ENCODE results near the gene CABLES1.
"Not testable (repeated sequence)": the region's sequence is repeated elsewhere in the genome, so short reads cannot be mapped to it uniquely, and the experiment has no call there.

CABLES1 gene

GRCh38 chr18:23154030-23154429 lies 18.7 kb downstream of the CABLES1 start:
- no peak overlapping the region for H3K4me3 ChIP-seq (ENCODE audit: low read depth, low read length)

GRCh38 chr18:23154823-23155500 lies 19.7 kb downstream of the CABLES1 start:
- TF ChIP-seq CTCF (IDR thresholded peaks at IDR 0.05; ENCODE audit: low read depth, low read length) = no peak
- H3K4me3 ChIP-seq (ENCODE audit: low read depth, low read length) = no peak overlapping the region

More at GRCh38 chr18:23154030-23154429, 18.7 kb downstream of the CABLES1 start:
- TF ChIP-seq CTCF (IDR thresholded peaks at IDR 0.05; ENCODE audit: low read depth, low read length) = no peak

- TF ChIP-seq CTCF (IDR thresholded peaks at IDR 0.05; ENCODE audit: low read depth, low read length) = no peak
- no peak overlapping the region for H3K4me3 ChIP-seq (ENCODE audit: low read depth, low read length)
These were observed 20.3 kb downstream of the CABLES1 start for GRCh38 chr18:23155537-23155936.

GRCh38 chr18:23156134-23156533 lies 20.8 kb downstream of the CABLES1 start:
- no peak overlapping the region for H3K4me3 ChIP-seq (ENCODE audit: low read depth, low read length)
- TF ChIP-seq CTCF (IDR thresholded peaks at IDR 0.05; ENCODE audit: low read depth, low read length) = no peak

DNA sequence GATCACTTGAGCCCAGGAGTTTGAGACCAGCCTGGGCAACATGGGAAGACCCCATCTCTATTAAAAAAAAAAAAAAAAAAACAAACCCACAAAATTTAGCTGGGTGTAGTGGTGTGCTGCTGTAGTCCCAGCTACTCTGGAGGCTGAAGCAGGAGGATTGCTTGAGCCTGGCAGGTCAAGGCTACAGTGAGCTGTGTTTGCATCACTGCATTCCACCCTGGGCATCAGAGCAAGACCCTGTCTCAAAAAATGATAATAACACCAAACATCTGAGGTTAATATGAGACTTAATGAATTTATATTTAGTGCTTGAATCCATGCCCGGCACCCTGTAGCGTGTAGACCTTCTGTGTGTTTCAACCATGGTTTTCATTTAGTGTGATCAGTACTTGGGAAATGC lies 22.8 kb downstream of the CABLES1 start:
- H3K4me3 ChIP-seq (ENCODE audit: low read depth, low read length) = no peak overlapping the region
- TF ChIP-seq CTCF (IDR thresholded peaks at IDR 0.05; ENCODE audit: low read depth, low read length) = no peak

DNA sequence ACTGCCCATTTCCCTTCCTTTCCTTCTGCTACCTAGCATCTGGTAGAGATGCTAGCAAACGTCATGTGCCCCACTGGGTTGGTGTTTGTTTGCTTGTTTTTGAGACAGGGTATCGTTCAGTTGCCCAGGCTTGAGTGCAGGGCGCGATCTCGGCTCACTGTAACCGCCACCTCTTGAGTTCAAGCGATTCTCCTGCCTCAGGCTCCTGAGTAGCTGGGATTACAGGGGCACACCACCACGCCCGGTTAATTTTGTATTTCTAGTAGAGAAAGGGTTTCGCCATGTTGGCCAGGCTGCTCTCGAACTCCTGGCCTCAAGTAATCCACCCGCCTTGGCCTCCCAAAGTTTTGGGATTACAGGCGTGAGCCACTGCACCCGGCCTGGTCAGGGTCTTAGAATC lies 23.6 kb downstream of the CABLES1 start:
- not testable (repeated sequence) for H3K4me3 ChIP-seq (ENCODE audit: low read depth, low read length)

DNA sequence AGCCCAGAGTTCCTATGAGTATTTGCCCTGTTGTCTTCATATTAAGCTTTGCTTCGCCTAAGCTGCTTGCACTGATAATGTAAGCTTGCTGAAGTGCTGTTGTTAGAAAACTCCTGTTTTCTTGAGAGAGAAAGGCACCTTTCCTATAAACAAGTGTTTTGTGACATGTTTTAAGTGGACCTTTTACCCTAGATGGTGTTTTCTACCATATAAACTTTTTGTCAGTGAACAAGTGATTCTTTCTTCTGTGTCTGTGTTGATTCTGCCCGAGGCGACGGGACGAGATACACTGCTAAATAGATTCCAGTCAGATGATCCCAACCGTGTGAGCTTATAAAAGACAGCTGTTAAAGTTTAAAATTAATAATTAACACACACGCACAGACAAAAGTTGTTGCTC lies 24.1 kb downstream of the CABLES1 start:
- no peak for TF ChIP-seq CTCF (IDR thresholded peaks at IDR 0.05; ENCODE audit: low read depth, low read length)
- no peak overlapping the region for H3K4me3 ChIP-seq (ENCODE audit: low read depth, low read length)

GRCh38 chr18:23162473-23162872 lies 27.2 kb downstream of the CABLES1 start:
- no peak overlapping the region for H3K4me3 ChIP-seq (ENCODE audit: low read depth, low read length)
- TF ChIP-seq CTCF (IDR thresholded peaks at IDR 0.05; ENCODE audit: low read depth, low read length) = no peak

Measured in WI38 (cell line).